Transverse colon (tissue), 4 donors: Measurements from ENCODE around the gene TNP2.
A peak's percentile ranks its signal among the peaks of the same experiment; 100 is the strongest.

Experiments
- EP300 ChIP-seq: sonication (generic); formaldehyde crosslinking; IDR thresholded peaks from one replicate; pipeline ENCODE4 v1.6.1; 2017; ENCODE audit warnings: antibody characterized with exemption, low read depth
- POLR2A ChIP-seq: fragments of 450-650 bp; IDR thresholded peaks from one replicate; pipeline ENCODE4 v1.6.1; 2016; ENCODE audit warnings: antibody characterized with exemption, mild to moderate bottlenecking, moderate library complexity
- POLR2AphosphoS5 ChIP-seq, 3 donors: sonication (generic); formaldehyde crosslinking; IDR thresholded peaks; one replicate each; pipeline ENCODE4 v1.6.1; 2016; ENCODE audit warnings: antibody characterized with exemption in 3 of 3
- TF ChIP-seq, protein P1 (sequence below), 5 experiments: fragments of 200-600 bp in 3 of 5; fragments of 450-650 bp in 2 of 5; sonication (generic) in 3 of 5; IDR thresholded peaks; 1 replicate in 2 of 5; 2 replicates in 3 of 5; pipeline ENCODE4 v1.5.1; 2016 to 2017; ENCODE audit warnings: antibody characterized with exemption in 5 of 5, inconsistent platforms in 3 of 5, mild to moderate bottlenecking in 2 of 5, moderate library complexity in 1 of 5

DNA sequence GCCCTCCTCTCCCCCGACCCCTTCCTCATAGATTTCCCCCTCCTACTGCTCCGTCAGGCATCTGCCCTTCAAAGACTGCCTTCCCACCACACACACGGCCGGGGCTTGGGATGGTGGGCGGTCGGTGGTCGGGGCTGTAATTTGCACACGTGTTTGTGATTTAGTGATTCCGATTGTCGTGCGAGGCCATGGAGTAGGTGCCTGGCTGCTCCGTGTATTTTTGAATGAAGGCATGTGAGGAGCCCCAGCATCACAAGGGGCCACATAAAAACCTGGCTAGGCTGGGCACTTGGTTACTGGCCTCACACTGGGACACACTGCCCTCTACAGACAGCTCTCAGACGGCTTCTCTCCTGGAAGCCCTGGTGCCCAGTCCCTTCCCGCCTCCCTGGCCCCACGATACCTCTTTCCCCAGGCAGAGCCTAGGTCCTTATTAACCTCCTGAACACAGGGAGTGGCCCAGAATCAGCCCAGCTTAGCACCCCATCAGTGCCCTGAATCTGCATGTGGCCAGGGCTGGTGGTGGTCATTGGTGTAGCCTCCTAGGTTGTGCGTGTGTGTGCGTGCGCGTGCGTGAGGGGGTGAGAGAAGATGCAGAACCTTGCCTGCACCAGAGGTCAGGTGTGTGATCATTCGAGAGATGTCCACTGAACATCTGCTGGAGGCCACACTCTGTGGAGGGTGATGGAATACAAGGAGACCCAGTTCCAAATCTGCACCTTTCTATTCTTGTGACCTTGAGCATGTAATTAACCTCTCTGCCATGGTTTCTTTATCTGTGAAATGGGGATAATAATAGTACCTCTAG lies 11.8 kb downstream of the TNP2 start:
- no peak for TF ChIP-seq POLR2AphosphoS5 (IDR thresholded peaks at IDR 0.05)
- TF ChIP-seq POLR2A: no peak
- TF ChIP-seq, protein P1, sequence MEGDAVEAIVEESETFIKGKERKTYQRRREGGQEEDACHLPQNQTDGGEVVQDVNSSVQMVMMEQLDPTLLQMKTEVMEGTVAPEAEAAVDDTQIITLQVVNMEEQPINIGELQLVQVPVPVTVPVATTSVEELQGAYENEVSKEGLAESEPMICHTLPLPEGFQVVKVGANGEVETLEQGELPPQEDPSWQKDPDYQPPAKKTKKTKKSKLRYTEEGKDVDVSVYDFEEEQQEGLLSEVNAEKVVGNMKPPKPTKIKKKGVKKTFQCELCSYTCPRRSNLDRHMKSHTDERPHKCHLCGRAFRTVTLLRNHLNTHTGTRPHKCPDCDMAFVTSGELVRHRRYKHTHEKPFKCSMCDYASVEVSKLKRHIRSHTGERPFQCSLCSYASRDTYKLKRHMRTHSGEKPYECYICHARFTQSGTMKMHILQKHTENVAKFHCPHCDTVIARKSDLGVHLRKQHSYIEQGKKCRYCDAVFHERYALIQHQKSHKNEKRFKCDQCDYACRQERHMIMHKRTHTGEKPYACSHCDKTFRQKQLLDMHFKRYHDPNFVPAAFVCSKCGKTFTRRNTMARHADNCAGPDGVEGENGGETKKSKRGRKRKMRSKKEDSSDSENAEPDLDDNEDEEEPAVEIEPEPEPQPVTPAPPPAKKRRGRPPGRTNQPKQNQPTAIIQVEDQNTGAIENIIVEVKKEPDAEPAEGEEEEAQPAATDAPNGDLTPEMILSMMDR (IDR thresholded peaks at IDR 0.05): peak; percentile 57 to 74 (median 68)
- no peak for TF ChIP-seq EP300
